GM23338 (cell line): Measurements from ENCODE around the gene CCDC28A. TPM values are rescaled to one million over a fixed set of nuclear protein-coding genes. Genes with fewer than 3 reads are reported as not detected.

ENCODE experiments used
- ETS1 ChIP-seq: IDR thresholded peaks from 2 replicates; pipeline ENCODE4 v1.6.1; 2016; ENCODE audit warnings: antibody characterized with exemption
- EZH2 ChIP-seq: fragments of 200-600 bp; sonication (generic); IDR thresholded peaks from one replicate; pipeline ENCODE4 v1.8.0; 2017; ENCODE audit warnings: antibody characterized with exemption, mild to moderate bottlenecking, low read depth; ENCODE audit not compliant: unreplicated experiment
- EZH2phosphoT487 ChIP-seq: fragments of 200-600 bp; sonication (generic); IDR thresholded peaks from one replicate; pipeline ENCODE4 v1.8.1; 2018; ENCODE audit warnings: antibody characterized with exemption; ENCODE audit not compliant: unreplicated experiment
- NANOG ChIP-seq: IDR thresholded peaks from 2 replicates; pipeline ENCODE4 v1.6.1; 2016; ENCODE audit warnings: antibody characterized with exemption, borderline replicate concordance
- REST ChIP-seq: IDR thresholded peaks from one replicate; pipeline ENCODE4 v1.6.1; 2018; ENCODE audit warnings: antibody characterized with exemption; ENCODE audit not compliant: unreplicated experiment
- ZNF462 ChIP-seq: fragments of 250-450 bp; sonication (Bioruptor Pico); IDR thresholded peaks from 2 replicates; pipeline ENCODE4 v1.5.0; 2020; ENCODE audit warnings: mild to moderate bottlenecking, moderate library complexity
- polyA plus RNA-seq: library from polyadenylated mRNA; unstranded; fragments of >200 nt; fragmentation: Nextera tagmentation; extraction: Ambion mirVana; gene quantifications from 2 replicates; pipeline ENCODE4 v1.2.1, GENCODE V29; 2016
- total RNA-seq: library from RNA; depleted of rRNA; stranded (reverse); fragments of >200 nt; shearing (Covaris generic); gene quantifications from 2 replicates; pipeline ENCODE4 v1.2.3, GENCODE V29; 2014

CCDC28A gene
- total and polyA plus RNA-seq, 2 experiments from 2014 or later = 11.2 to 14.0 TPM

GRCh38 chr6:138830248-138830647 is 56.7 kb downstream of the CCDC28A start (continued):
- no peak for TF ChIP-seq REST
- TF ChIP-seq NANOG = no peak
- TF ChIP-seq EZH2phosphoT487 = no peak
- no peak for TF ChIP-seq EZH2
- TF ChIP-seq ZNF462 = no peak
- TF ChIP-seq ETS1 = no peak
